HG02870 (cell line): ENCODE measurements around the gene SKAP1.

ENCODE experiments used
- ATAC-seq: cut with Tn5 transposase; IDR thresholded peaks from one replicate; pipeline ENCODE4 v1.9.1; 2021; ENCODE audit warnings: mild to moderate bottlenecking, moderate library complexity; ENCODE audit not compliant: unreplicated experiment

Gene SKAP1

DNA sequence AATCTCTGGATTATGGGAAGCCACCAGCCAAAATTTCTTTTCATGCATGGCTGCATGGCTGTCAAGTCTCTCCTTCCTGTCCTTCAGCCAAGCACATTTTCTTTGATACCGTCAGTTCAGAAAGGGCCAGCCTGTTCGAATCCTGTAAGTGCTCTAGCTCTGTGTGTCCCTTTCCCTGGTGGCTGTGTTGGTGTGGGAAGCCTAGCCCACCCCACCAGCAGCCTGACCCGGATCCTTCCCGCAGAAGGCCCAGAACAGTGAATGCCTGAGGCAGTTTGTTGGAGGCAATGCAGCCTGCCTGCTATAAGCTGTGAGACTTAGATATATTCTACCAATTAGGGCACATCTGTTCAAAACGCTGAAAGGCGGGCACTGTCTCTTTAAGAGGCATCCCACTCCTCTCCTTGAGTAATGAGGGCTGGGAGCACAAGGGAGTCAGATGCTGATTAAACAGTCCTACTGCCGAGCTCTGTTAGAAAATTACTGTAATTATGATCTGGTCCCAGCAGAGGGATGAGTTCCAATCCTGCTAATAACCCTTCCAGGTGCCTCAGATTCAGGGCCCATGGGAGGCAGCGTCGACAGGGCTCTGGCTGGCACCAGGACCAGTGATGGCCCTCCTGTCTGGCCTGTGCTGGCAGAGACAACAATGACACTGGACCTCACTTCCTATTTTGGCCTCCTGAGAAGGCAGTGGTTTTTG, 304.0 kb downstream of the SKAP1 start:
- ATAC-seq: no peak

DNA sequence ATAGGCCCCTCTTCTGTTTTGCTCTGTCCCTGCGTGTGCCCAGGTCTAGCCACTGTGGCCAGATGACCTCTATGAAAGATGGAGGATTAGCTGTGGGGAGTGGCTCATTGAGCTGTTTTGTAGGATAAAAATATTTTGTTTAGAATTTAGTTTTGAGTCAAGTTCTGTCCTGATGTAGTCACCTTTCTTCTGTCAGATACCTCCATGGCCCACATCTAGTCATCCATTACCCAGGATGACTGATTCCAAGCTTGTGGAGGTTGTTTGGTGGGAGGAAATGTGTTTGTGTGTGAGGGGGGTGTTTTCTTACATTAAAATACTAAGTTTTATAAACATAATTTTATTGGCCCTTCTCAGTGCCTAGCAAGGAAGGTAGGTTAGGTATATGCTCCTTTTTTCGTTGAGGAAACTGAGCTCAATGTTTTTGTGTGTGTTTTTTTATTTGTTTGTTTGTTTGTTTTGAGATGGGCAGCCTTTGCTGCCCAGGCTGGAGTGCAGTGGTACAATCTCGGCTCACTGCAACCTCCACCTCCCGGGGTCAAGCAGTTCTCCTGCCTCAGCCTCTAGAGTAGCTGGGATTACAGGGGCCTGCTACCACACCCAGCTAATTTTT, 306.1 kb downstream of the SKAP1 start:
- no peak for ATAC-seq

GRCh38 chr17:48123111-48123510, 306.9 kb downstream of the SKAP1 start:
- ATAC-seq: no peak

- ATAC-seq: no peak
Observed at GRCh38 chr17:48122665-48123045, 307.4 kb downstream of the SKAP1 start.

DNA sequence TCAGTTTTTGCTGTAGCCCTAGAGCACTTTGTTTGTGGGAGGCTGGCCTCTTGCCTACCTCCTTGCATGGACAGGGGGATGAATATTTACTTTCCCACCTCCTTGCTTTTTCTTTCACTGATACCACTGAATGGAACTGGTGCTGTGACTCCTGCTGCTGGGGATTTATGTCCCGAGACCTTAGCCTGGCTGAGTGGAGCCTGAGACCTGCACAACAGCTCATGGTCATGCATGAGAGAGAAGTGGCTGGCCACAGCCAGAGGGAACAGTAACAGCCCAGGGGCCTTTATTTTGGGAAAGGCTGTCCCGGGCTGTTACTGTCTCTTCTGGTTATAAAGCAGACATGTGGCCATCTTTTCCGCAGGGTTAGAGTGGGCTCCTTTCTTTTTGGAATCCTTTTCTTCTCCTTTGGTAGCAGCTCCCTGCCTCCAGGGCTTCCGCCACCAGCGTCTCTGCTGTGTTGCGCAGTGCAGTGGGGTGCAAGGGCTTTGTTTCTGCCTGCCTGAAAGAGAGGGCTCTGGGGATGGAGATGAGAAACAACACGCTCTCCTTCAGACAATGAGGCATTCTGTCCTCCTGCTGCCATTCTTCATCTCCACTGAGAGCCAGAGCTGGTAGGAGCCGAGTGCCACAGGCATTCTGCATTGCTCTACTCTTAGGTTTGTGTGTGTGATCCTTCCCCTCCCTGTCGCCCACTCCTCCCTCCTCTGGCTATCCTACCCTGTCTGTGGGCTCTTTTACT, 307.9 kb downstream of the SKAP1 start:
- no peak for ATAC-seq

GRCh38 chr17:48113201-48113676, 316.8 kb downstream of the SKAP1 start:
- ATAC-seq: peak; percentile 41

DNA sequence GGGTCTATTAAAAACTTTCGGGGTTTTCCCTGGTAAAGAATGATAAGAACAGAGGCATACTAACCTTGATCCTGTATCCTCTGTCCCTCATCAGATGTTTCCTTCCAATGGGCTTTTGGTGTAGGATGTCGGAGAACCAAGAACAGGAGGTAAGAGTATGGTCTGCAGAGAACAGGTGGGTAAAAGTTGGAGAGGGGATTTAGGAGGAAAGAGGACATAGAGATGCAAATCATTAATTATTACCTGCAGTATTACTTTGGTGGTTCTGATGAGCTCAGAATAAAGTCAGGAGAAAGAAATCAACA, 318.1 kb downstream of the SKAP1 start:
- ATAC-seq: no peak

GRCh38 chr17:48110761-48111160, 319.3 kb downstream of the SKAP1 start:
- no peak for ATAC-seq

DNA sequence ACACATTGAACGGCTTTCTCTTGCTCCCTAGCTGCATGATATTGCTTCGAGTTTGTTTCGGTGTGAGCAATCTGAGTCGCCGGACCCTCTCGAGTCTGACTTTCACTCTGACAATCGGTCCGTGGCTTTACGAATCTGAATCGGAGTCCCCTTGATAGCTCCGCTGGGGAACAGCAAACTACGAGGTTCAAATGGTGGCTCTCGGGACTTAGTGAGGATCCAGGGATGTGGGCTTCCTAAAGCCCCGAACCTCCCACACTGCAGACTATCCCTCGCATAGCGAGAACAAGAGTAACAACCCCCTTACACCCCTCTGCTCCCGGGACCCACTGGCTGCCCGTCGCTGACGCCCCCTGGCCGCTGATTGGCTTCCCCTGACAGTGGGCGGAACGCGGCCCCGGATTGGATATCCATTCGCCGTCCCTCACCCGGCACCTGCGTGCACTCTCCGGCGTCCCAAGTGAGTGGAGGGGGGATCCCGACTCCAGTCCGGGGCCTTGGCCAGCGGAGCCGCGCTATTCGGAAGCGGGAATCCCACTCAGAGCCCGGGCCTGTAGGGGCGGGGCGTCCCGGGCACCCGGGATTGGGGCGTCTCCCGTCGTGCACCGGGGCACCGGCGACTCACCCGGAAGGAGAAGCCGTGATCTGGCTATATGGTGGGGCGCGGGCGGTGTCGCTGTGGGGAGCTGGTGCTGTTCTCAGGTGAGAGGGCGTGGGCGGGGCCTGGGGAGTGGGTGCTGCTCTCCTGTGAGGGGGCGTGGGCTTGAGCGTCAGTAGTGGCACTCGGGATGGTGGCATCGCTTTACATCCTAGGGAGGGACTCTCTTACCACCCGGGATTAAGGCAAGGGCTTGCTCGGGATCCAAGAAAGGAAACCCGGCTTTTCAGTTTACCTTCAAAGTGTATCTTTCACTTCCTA, 322.6 kb downstream of the SKAP1 start, which contains the start of gene SNX11:
Gene SNX11, plus strand, starts transcription at position 630 of the 919 bp plus-strand sequence. CDS start 4,278 bp downstream, outside the sequence.
- ATAC-seq: peak; percentile 76

DNA sequence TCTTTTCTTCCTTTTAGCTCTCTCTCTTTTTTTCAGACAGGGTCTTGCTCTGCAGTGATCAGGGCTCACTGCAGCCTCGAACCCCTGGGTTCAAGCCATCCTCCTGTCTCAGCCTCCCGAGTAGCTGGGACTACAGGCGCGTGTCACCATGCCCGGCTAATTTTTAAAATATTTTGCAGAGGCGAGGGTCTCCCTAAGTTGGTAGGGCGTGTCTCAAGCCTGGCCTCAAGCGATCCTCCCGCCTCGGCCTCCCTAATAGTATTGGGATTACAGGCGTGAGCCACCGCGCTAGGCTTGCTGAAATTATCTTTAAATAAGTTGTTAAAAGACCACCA, 323.2 kb downstream of the SKAP1 start:
- no peak for ATAC-seq

DNA sequence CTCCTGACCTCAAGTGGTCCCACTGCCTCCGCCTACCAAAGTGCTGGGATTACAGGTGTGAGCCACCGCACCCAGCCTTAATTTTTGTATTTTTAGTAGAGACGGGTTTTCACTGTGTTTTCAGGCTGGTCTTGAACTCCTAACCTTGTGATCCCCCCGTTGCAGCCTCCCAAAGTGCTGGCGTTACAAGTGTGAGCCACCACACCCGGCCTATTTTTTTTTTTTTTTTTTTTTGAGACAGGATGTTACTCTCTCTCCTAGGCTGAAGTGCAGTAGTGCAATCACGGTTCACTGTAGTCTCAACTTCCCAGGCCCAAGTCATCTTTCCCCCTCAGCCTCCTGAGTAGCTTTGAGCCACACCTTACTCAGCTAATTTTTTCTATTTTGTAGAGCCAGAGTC, 325.6 kb downstream of the SKAP1 start:
- no peak for ATAC-seq

DNA sequence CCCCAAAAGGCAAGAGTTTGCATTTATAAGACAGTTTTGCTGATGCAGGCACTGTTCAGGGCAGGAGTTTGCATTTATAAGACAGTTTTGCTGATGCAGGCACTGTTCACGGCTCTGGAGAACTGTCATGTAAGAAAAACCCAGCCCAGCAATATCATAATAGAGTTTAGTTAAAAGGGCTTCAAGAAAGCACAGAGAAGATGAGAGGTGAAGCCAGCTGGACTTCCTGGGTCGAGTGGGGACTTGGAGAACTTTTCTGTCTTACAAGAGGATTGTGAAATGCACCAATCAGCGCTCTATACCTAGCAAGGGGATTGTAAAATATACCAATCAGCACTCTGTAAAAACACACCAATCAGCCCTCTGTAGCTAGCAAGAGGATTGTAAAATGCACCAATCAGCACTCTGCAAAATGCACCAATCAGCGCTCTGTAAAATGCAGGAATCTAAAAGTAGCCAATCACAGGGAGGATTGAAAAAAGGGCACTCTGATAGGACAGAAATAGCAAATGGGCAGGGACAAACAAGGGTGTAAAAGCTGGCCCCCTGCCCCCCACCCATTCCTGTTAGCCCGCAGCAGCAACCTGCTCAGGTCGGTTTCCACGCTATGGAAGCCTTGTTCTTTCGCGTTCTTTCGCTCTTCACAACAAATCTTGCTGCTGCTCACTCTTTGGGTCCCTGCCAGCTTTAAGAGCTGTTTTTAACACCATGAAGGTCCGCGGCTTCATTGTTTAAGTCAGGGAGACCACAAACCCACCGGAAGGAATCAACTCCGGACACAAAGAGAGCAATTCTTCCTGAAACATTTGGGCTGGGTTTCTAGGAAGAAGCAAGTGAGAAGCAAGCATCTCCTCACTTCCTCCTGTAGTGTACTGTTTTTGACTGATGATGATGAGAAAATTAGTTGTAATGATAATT, 327.0 kb downstream of the SKAP1 start:
- ATAC-seq: no peak

- ATAC-seq: no peak
Observed at GRCh38 chr17:48102043-48102750, 327.8 kb downstream of the SKAP1 start.

GRCh38 chr17:48101012-48101720, 328.8 kb downstream of the SKAP1 start, which contains the start of gene CBX1:
CBX1 (minus strand) TSS chr17:48101478; CDS start chr17:48077004, 24,474 bp downstream.
- peak; percentile 87 for ATAC-seq

GRCh38 chr17:48100591-48101011, 329.4 kb downstream of the SKAP1 start:
- peak; percentile 6 for ATAC-seq

DNA sequence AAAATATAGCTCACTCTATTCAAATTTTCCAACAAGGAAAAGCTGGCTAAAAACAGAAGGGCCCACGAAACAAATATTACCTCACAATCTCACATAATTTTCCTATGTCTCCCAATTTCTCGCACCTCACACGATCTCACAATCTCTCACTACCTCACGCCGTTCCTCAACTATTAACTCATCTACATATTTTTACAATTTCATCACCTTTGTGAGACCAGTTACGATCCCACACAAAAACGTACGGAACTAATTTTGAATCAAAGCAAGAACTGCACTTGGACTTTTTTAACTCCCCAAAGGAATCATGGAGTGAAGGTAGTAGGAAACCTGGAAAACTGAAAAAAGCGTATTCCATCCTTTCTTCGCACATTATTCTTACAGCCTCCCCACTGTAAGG, 329.9 kb downstream of the SKAP1 start:
- no peak for ATAC-seq

DNA sequence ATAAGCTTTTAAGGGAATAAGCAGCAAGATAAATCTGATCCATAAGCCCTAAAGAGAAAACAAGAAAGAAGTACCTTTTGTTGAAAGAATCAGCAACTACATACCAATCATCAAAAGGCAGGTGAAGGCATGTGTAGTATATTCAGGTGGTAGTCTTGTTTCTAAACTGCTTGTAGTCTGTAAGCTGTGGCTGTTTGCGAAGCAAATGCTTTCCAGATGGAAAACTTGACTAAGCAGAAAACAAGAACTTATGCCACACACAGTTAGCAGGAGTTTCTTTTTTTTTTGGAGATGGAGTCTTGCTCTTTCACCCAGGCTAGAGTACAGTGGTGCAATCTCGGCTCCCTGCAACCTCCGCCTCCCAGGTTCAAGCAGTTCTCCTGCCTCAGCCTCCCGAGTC, 334.4 kb downstream of the SKAP1 start:
- no peak for ATAC-seq

DNA sequence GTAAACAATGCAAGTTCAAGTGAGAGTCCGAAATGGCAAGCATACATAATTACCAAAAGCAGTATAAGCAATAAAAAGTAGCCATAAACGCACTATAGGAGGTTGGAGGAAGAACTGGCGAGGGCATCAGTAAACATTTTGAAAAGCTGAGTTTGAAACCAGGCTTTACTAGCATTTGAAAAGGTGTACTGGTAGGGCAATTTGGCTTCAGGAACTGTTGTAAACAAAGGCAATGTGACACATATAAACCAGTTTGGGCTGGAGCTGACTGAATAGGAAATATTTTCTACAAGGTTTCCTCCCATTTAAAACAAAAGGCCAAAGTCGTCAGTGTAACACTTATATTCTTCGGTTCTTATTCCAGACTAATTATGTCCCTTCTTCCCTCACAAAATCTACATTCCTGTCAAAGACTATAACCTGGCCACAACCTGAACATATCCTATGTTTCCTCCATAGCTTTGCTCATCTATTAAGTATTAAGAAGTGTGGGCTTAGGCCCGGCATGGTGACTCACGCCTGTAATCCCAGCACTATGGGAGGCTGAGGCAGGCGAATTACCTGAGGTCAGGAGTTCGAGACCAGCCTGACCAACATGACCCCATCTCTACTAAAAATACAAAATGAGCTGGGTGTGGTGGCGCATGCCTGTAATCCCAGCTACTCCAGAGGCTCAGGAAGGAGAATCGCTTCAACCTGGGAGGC, 336.5 kb downstream of the SKAP1 start:
- no peak for ATAC-seq
